ENCODE results near the gene KREMEN1.

Gene KREMEN1

GRCh38 chr22:29136782-29137700 is 64.2 kb downstream of the KREMEN1 start:
- no peak for DNase-seq

GRCh38 chr22:29138556-29139305 is 65.9 kb downstream of the KREMEN1 start:
- no peak for DNase-seq

GRCh38 chr22:29139965-29140782 is 67.3 kb downstream of the KREMEN1 start:
- no peak for DNase-seq

GRCh38 chr22:29141078-29141688 is 68.3 kb downstream of the KREMEN1 start:
- no peak for DNase-seq

- no peak for DNase-seq
These were observed 69.3 kb downstream of the KREMEN1 start for GRCh38 chr22:29142116-29142515.

GRCh38 chr22:29143941-29144785 is 71.3 kb downstream of the KREMEN1 start:
- peak; percentile 61 for DNase-seq

GRCh38 chr22:29144786-29145160 is 71.9 kb downstream of the KREMEN1 start:
- DNase-seq = no peak

- no peak for DNase-seq
These were observed 72.7 kb downstream of the KREMEN1 start for GRCh38 chr22:29145321-29146072.

- no peak for DNase-seq
These were observed 73.3 kb downstream of the KREMEN1 start for GRCh38 chr22:29146091-29146560.

- DNase-seq = no peak
These were observed 73.9 kb downstream of the KREMEN1 start for GRCh38 chr22:29146771-29147170.

- no peak for DNase-seq
These were observed 74.6 kb downstream of the KREMEN1 start for GRCh38 chr22:29147331-29147899.

- no peak for DNase-seq
These were observed 75.2 kb downstream of the KREMEN1 start for GRCh38 chr22:29148036-29148435.

GRCh38 chr22:29148826-29149225 is 76.0 kb downstream of the KREMEN1 start:
- DNase-seq = no peak

GRCh38 chr22:29149841-29150555 is 77.2 kb downstream of the KREMEN1 start:
- no peak for DNase-seq

GRCh38 chr22:29150701-29151100 is 77.9 kb downstream of the KREMEN1 start:
- DNase-seq = no peak

- DNase-seq = no peak
These were observed 78.5 kb downstream of the KREMEN1 start for GRCh38 chr22:29151316-29151715.

- DNase-seq = no peak
These were observed 79.5 kb downstream of the KREMEN1 start for GRCh38 chr22:29152045-29152953.

- DNase-seq = no peak
These were observed 80.3 kb downstream of the KREMEN1 start for GRCh38 chr22:29152954-29153719.

Data from NCI-H2029 (cell line).